Stimulated activated CD4-positive, alpha-beta T cell treated with anti-CD3 and anti-CD28 coated beads, Interleukin-2, amount 100 ng/mL, for 4 hours (primary cell): ENCODE results near the gene ACTN4.

Source experiments
- DNase-seq: peaks from one replicate; pipeline ENCODE4 v3.0.0-alpha.2; 2020; ENCODE audit warnings: low read depth

The ACTN4 gene

GRCh38 chr19:38635483-38636399, 11.7 kb upstream of the ACTN4 start:
- DNase-seq, result no peak

GRCh38 chr19:38638461-38638860, 9.0 kb upstream of the ACTN4 start:
- DNase-seq, result no peak

- DNase-seq, result no peak
Measured at GRCh38 chr19:38639679-38640078, 7.8 kb upstream of the ACTN4 start.

- DNase-seq, result no peak
Measured at GRCh38 chr19:38640368-38640767, 7.1 kb upstream of the ACTN4 start.

- DNase-seq, result no peak
Measured at GRCh38 chr19:38642176-38642575, 5.3 kb upstream of the ACTN4 start.

GRCh38 chr19:38644719-38645118, 2.7 kb upstream of the ACTN4 start:
- DNase-seq, result no peak

GRCh38 chr19:38647966-38648768, 718 bp downstream of the ACTN4 start:
- DNase-seq, result no peak

GRCh38 chr19:38648769-38649304, 1.4 kb downstream of the ACTN4 start:
- DNase-seq, result no peak

- DNase-seq, result no peak
Measured at GRCh38 chr19:38649305-38650171, 2.1 kb downstream of the ACTN4 start.

GRCh38 chr19:38650172-38650775, 2.8 kb downstream of the ACTN4 start:
- no peak for DNase-seq

- DNase-seq, result no peak
Measured at GRCh38 chr19:38650911-38651584, 3.6 kb downstream of the ACTN4 start.

- DNase-seq, result no peak
Measured at GRCh38 chr19:38653028-38653571, 5.7 kb downstream of the ACTN4 start.

GRCh38 chr19:38654628-38655055, 7.2 kb downstream of the ACTN4 start:
- DNase-seq, result no peak

- DNase-seq, result no peak
Measured at GRCh38 chr19:38655148-38655824, 7.8 kb downstream of the ACTN4 start.

- DNase-seq, result no peak
Measured at GRCh38 chr19:38656171-38656981, 8.9 kb downstream of the ACTN4 start.

- no peak for DNase-seq
Measured at GRCh38 chr19:38657633-38658222, 10.3 kb downstream of the ACTN4 start.

GRCh38 chr19:38658462-38659306, 11.2 kb downstream of the ACTN4 start:
- no peak for DNase-seq

GRCh38 chr19:38660724-38661123, 13.3 kb downstream of the ACTN4 start:
- DNase-seq, result no peak
